ENCODE measurements around the gene TARS3.
"Not testable (repeated sequence)": the region's sequence is repeated elsewhere in the genome, so short reads cannot be mapped to it uniquely, and the experiment has no call there.

The TARS3 gene

GRCh38 chr15:101654624-101655337, 69.5 kb downstream of the TARS3 start:
- DNase-seq (ENCODE audit: low read depth, low spot score), result not testable (repeated sequence)

GRCh38 chr15:101654171-101654570, 70.1 kb downstream of the TARS3 start:
- no peak for DNase-seq (ENCODE audit: low read depth, low spot score)

GRCh38 chr15:101652786-101653430, 71.4 kb downstream of the TARS3 start:
- no peak for DNase-seq (ENCODE audit: low read depth, low spot score)

- DNase-seq (ENCODE audit: low read depth, low spot score), result peak; percentile 63
Measured at GRCh38 chr15:101652098-101652785, 72.0 kb downstream of the TARS3 start, which contains the start of gene TM2D3. TM2D3 (minus strand) TSS chr15:101652381; CDS start chr15:101652361, 20 bp downstream.

- no peak for DNase-seq (ENCODE audit: low read depth, low spot score)
Measured at GRCh38 chr15:101651554-101652097, 72.6 kb downstream of the TARS3 start.

GRCh38 chr15:101650145-101650544, 74.1 kb downstream of the TARS3 start:
- no peak for DNase-seq (ENCODE audit: low read depth, low spot score)

GRCh38 chr15:101648356-101648755, 75.9 kb downstream of the TARS3 start:
- no peak for DNase-seq (ENCODE audit: low read depth, low spot score)

GRCh38 chr15:101647251-101647650, 77.0 kb downstream of the TARS3 start:
- DNase-seq (ENCODE audit: low read depth, low spot score), result no peak

GRCh38 chr15:101646672-101647071, 77.6 kb downstream of the TARS3 start:
- no peak for DNase-seq (ENCODE audit: low read depth, low spot score)

GRCh38 chr15:101642361-101642760, 81.9 kb downstream of the TARS3 start:
- DNase-seq (ENCODE audit: low read depth, low spot score), result no peak

GRCh38 chr15:101641894-101642293, 82.4 kb downstream of the TARS3 start:
- DNase-seq (ENCODE audit: low read depth, low spot score), result no peak

GRCh38 chr15:101641129-101641764, 83.0 kb downstream of the TARS3 start:
- DNase-seq (ENCODE audit: low read depth, low spot score), result no peak

- DNase-seq (ENCODE audit: low read depth, low spot score), result no peak
Measured at GRCh38 chr15:101639667-101640066, 84.6 kb downstream of the TARS3 start.

- no peak for DNase-seq (ENCODE audit: low read depth, low spot score)
Measured at GRCh38 chr15:101637919-101638318, 86.4 kb downstream of the TARS3 start.

GRCh38 chr15:101637516-101637915, 86.8 kb downstream of the TARS3 start:
- no peak for DNase-seq (ENCODE audit: low read depth, low spot score)

GRCh38 chr15:101637038-101637437, 87.2 kb downstream of the TARS3 start:
- DNase-seq (ENCODE audit: low read depth, low spot score), result no peak

- no peak for DNase-seq (ENCODE audit: low read depth, low spot score)
Measured at GRCh38 chr15:101635944-101636727, 88.1 kb downstream of the TARS3 start.

- DNase-seq (ENCODE audit: low read depth, low spot score), result no peak
Measured at GRCh38 chr15:101633356-101633755, 90.9 kb downstream of the TARS3 start.

- not testable (repeated sequence) for DNase-seq (ENCODE audit: low read depth, low spot score)
Measured at GRCh38 chr15:101626729-101627128, 97.5 kb downstream of the TARS3 start.

GRCh38 chr15:101625980-101626379, 98.3 kb downstream of the TARS3 start:
- DNase-seq (ENCODE audit: low read depth, low spot score), result no peak

GRCh38 chr15:101625184-101625583, 99.1 kb downstream of the TARS3 start:
- DNase-seq (ENCODE audit: low read depth, low spot score), result no peak
